Inflammatory macrophage (primary cell): ENCODE data around the gene MUSK.
"Not testable (repeated sequence)": the region's sequence is repeated elsewhere in the genome, so short reads cannot be mapped to it uniquely, and the experiment has no call there.

Experiments used
- DNase-seq, 2 donors: peaks; one replicate each; pipeline ENCODE4 v3.0.0-alpha.2; 2020 to 2022

Gene MUSK

DNA sequence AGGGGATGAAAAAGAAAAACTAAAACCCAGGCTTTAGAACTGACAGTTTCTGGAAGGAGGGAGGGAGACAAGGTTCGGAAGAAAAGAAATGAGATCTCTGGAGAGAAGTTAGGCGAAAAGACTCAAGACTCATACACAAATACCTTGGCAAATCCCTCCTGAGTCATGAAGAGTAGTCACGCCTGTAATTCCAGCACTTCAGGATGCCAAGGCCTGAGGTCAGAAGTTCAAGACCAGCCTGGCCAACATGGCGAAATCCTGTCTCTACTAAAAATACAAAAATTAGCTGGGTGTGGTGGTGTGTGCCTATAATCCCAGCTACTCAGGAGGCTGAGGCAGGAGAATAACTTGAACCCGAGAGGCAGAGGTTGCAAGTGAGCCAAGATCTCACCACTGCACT, 27.3 kb downstream of the MUSK start:
- DNase-seq = not testable (repeated sequence)

DNA sequence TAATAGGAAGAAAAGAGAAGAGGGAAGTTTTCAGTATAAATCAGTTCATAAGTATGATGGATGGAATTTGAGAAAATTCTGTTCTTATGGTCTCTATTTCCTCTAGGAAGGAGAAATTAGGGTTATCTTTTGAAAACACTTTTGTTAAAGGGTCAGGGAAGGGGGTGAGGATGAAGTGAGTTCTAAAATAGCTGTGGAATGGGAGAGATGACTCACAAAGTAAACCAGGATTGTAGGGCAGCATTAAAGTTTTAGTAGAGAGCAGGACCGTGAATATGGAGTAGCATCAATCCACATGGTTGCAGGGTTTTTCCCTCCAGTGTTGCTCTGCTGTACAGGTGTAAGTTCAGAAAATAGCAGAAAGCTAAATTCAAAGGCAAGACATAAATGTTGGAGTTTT, 32.4 kb downstream of the MUSK start:
- DNase-seq = no peak

DNA sequence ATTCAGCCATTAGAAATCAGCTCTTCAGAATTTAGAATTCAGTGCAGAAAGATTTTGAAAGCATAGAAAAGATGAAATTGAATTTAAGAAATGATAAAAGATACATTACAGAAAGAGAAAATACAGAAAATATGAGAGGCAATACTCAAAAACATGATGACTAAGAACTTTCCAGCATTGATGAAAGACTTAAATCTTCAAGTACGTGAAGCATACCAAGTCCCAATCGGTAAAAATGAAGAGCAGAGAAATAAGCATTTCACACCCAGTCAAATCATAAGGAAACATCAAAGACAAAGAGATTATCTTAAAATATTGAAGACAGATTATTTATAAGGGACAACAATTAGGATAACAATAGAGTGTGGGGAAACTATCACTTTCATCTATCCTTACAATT, 35.1 kb downstream of the MUSK start:
- DNase-seq = no peak

DNA sequence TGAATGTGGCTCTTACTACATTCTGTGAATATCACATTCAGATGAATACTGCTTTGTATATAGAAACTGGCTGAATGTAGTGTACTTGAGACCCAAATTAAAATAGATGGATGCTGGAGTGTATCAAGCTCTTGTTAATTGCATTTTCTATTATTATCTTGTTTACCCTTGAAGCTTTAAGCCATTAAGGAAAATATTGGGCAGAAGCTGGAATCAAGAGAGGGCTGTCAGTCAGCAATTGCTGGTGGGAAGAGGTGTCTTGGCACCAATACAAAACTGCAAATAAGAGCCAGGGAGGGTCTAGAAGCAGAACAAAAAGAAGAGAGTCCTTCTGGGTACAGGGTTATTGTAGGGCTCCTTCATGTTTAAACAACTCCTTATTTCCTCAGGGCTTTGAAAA, 38.8 kb downstream of the MUSK start:
- DNase-seq = no peak

DNA sequence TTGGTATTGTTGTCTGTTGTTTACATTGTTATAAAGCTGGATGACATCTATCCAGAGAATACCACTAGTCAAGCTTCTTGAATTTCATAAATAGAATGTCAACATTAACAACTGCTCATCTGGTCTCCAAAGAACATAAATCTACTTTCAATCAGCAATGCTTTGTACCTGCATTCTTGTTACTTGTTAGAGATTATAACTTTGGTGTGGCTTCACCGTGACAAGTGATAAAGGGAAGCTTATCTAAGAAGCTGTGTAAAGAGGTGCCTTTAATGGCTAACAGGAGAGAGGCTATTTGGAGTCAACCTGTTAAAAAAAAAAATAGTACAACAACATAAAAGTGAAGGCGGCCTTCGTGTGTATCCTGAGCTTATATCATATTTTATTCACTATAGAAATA, 41.8 kb downstream of the MUSK start:
- no peak for DNase-seq

DNA sequence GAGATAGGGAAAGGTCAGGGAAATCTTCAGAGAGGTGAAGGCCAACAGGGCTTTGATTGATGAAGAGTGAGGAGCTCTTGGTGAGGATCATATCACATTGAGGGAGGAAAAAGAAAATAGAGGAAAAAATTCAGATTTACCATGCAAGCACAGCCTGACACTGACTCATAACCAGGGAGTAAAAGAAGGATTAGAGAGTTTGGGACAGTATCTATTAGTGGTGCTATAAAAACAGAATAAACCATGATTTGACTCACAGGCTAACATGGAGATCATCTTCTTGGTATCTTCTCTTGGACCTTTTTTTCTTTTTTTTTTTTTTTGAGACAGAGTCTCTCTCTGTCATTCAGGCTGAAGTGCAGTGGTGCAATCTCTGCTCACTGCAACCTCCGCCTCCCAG, 44.4 kb downstream of the MUSK start:
- no peak for DNase-seq

DNA sequence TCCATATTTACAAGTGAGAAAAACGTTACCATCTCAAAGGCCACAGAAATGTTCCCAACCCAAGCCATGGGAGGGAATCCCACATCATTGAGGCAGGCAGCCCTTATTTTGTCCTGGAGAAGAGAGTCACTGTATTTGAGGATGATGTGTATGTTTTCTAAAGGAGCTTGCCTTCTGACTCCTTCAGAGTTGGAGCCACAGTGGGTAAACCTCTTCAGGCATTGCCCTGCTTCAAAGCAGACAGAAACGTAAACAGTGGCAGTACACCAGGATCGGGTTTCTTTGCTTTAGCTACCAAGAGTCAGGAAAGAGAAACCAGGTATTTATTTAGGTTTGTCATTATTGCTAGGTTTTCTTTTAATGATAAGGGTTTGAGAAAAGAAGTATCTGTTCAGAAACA, 45.7 kb downstream of the MUSK start:
- DNase-seq = no peak

DNA sequence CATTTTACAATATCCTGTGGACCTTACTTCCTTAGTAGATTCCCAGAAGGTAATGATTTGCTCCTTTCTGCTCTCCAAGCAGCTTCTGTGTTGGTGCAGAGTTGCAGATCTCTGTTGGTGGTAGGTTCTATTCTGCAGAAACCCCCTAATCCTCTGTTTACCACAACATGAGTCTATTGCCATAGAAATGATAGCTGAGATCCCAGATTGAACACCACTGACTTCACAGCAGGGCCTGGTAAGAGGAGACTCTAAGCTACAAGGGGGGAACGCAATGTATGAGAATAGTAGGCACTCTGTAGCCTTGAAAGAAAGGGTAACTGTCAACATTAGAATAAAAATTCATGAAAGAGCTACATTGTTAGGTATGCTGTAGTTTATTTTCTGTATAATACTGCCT, 59.5 kb downstream of the MUSK start:
- no peak for DNase-seq

DNA sequence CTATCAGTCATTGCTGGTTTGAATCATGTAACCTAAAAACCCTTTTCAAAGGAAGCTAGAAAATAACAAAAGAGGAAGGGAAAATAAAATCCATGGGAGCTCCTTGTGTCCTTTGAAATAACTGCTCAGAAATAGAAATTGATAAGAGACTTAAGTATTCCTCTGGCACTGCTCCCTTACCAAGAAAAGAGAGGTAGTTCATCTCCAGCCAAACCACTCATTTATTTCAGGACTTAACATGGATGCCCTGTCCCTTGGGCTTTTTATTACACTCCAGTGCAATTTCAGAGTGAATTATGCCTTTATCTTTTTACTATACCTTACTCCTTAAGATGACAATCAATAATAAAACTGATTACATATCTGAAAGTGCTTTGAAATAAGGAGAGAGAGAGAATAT, 61.0 kb downstream of the MUSK start:
- DNase-seq = no peak

DNA sequence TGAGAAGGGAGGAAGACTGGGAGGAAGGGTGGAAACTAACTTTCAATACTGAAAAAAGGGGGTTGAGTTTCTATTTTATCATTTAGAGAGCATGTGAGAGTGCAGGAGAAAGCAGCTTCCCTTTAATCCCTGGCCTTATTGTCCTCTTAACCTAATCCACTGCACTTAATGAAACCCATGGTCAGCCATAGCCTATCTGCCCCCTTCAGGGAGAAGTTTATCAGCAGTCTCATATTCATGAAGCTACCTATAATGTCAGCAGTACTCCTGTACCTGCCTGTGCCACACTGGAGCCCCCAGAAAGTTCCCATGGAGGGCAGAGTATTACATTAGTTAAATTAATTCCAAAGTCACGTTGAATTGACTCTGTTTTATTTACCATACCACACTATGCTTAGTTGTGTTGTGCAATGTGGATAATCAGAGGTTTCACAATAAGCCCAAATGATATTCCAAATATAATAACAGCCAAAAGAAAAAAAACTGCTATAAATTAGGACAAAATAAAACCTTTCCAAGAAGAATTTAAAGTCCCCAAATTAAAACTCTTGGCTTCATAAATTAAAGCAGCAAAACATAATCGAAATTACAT, 62.9 kb downstream of the MUSK start:
- no peak for DNase-seq

DNA sequence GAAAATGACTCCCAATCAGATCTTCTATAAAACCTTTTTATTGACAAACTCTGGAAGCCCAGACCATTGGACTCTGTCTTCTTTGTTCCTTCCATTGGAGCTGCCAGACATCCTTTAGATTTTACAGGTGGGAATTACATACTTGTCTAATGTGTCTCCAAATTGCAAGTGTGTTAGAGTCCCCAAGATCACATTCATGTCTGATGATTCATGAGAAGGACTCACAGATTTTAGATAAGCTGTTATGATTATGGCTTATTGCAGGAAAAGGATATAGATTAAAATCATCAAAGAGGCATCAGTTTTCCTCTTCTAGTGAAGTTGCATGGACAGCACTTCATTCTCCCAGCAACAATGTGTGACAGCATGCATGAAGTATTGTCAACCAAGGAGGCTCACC, 70.4 kb downstream of the MUSK start:
- no peak for DNase-seq

DNA sequence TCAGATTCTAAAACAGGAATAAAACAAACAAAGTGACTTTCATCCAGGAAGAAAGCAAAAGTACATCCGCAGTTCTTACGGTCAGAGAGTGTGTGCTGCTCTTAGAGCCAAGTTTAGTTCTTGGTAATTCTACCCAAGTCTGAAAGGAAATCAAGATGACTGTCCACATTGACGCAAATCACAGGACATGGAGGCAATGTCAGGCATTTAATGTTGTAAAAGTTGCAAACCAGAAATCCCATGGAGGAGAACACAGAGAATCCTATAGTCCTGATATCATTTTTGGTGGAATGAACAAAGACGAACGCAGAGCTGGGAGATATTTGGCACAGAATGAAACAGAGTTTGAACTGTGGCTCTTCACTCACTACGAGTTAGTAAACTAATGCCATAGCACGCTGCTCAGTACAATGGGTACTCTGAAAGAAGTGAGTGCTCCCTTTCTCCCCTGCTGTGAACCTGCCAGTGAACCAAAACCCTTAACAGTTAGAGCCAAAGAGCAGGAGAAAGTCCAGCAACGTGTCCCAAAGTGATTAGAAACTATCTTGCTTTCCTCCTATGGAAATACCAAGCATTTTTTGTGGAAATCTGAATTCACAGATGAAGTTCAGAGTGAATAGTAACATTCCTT, 74.3 kb downstream of the MUSK start:
- no peak for DNase-seq

DNA sequence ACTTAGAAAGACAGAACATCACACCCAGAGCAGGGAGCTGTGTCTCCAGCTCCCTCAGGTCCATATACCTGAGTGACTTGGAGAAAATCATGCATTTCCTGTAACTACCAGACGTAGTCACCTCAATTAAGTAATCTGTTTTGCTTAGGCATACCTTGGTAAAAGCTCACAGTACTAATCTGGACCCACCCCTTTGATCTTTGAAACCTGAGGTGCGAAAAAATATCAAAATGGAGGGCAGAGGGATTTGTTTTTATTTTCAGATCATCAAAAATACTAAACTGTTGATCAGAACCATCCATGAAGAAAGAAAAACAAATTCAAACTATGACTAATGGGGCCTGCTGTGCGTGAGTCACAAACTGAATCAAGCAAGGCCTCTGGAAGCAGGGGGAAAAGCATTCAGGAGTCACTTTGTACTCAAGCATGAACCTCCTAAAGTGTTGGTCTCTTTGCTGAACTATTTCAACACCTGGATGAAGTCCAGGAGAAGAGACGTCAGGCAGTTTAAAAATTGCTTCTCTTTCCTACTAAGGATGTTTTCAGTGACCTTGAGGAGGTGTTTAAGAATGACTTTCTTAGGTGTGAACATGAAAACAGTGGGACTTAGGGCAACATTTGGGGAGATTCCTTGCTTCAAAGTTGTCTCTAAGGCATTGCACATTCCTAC, 76.3 kb downstream of the MUSK start:
- no peak for DNase-seq

DNA sequence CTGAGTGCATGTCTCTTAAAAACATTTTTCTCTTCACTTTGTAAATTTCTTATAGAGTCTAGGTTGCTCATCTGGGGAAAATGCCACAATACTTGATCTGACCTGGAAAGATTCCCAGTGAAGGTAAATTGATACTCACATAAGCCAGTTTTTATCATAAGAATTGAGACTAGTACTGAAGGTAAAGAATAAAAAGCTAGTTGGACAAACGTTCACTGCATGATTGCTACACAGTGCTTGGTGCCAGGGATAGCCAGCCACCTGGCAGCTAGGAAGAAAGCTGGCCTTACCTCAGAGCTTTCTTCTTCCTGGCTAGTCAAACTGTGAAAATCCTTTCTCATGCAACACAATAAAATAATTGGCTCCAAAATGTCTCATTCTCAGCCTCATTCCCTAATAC, 77.1 kb downstream of the MUSK start:
- DNase-seq = no peak

DNA sequence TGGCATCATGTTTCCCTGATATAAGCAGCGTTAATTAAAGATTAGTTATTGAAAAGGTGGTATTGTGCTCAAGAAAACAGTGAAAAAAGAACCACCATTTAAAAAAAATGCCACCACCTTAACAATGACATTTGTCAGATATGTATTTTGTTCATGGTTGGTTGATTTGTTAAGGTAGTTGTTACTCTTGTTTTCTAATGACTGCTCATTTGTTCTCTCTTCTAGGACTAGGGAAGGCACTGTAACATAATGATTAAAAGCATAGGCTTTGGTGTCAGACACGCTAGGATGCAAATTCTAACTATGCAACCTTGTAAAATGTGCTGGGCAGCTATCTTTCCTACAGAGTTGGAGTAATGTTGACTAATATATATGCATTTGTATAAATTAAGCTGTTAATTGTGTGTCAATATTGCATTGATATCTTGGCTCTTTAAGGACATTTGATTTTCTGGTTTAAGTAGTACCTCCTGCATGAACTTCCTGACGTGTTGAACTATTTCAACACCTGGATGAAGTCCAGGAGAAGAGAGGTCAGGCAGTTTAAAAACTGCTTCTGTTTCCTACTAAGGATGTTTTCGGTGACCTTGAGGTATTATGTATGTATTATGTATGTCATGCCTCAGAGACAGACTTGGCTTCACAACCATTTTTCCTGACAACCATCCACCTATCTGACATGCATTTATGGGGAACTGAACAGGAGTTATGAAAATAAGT, 77.8 kb downstream of the MUSK start:
- no peak for DNase-seq

DNA sequence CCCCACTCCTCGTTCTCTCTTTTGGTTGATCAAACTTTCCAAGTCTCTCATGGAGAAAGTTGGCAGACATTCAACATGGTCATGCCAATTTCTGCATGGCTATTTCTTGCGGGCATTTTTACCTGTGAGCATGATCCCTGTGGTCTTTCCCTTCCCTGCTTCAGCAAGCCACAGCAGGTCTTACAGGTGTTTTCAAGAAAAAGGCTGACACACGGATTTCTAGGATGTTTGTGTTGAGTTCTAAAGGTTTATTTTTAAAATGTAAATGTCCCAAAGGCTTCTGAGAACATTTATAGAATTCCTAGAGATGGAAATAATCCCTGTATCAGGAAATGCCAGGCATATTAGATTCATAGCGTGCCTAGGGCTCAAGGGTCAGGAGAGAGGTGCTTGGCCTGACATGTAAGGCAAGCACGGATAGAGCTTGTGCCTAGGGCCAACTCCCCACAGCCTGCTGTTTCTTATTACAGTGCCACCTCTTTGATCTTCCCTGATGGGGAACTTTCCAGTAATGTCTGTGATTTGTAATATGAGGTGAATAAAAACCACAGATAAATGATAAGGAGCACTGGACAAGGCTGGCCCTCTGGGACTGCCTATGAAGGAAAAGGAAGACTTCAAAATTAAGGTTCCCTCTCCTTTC, 79.8 kb downstream of the MUSK start:
- DNase-seq = no peak

DNA sequence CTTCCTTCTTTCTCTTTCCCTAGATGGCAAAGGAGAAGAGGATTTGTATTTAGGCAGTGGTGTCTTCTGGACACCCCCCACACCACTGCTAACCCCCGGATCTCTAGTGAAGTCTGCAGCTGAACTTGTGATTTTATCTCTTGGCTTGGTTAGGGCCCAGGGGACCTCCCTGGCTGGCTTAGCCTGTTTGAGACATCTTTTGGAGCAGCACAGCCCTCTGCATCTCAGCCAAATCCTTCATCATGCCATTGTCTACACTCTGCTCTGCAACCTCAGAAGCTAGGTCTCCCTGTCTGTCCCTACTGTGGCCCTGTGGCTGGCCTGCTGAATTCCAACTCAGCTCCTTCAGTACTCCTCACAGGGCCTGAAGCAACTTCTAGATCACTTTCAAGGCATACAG, 81.7 kb downstream of the MUSK start:
- DNase-seq = no peak

DNA sequence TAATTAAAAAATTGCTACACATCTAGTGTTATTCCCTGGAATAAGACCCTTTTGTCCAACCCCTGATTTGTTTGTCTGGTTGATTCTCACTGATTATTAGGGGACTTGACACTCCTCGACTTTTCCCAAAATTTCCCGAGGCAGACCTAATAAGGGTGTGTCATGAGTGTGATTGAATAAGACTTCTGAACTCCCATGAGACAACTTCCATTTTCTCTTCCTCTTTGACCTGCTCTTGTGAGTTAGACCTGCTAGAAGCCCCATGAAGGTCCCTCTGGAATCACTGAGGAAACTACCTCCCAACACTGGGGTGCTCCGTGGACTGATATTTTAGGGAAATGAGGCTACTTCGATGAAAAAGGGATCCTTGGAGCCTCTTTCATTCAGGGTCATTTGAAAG, 83.4 kb downstream of the MUSK start:
- no peak for DNase-seq

DNA sequence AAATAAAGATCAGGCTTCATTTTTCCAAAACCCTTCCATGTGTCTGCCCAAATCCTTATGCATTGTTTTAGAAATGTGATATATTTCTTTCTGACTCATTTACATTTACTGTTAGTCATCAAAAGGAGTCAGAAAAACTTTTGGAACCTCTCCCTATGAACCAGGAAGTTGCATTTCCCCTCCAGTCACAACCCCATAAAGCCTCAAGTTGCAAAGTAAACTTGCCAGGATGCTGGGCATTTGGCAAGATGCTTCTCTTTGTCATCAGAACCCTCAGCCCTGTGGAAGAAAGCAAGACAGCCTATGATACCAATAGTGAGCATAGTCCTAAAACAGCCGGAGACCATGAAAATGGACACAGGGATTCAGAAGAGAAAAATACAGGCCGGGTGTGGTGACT, 84.2 kb downstream of the MUSK start:
- DNase-seq = peak; percentile 61 to 71

DNA sequence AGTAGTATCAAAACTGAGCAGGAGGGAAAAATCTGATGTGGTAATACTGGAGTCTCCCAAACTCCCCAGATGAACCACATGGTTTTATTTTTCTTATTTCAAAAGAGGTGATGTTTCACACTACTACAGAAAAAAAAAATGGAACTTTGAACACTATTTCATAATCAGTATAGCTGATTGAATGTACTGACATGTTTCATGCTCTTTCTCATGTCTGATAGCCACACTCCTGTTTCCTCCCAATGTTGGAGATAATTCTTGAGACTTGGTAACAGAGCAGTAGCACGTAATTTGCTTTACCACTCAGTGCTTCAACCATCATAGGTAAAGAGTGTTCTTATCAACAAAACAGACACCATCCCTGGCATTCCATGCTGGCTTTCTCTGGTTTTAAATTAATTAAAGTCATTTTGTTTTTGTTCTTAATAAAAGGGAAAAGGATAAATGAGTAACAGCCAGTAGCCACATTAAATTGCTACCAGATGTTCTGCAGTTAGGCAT, 85.2 kb downstream of the MUSK start:
- DNase-seq = peak; percentile 19 to 54

DNA sequence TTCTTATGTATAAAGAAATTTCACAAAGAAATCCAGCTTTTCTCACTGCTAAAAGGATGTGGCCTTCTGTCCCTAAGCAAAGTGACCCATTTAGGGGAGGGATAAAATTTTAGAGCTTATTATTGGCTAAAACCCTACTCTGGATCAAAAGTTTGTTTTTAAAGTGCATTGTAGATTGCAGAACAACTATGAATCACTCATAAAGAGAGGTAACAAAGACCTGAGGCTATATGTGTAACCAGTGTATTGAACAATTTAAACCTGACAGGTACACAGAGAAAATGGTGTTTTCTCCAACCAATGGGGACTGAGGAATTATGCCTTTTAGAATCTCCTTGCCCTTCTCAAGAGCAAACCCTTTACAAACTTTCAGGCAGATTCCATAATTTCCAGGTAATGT, 86.6 kb downstream of the MUSK start:
- DNase-seq = no peak

DNA sequence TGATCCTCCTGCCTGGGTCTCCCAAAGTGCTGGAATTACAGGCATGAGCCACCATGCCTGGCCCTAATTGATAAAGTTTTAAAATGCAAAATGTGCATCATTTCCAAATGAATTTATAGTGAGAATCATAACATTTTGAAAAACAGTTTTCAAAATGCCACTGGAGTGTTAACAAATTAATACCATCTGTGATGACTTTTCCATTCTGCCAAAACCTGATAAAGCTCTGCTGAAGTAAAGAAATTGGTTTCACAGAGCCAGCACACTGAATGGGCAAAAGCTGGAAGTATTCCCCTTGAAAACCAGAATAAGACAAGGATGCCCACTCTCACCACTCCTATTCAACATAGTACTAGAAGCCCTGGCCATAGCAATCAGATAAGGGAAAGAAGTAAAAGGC, 89.6 kb downstream of the MUSK start:
- DNase-seq = no peak

DNA sequence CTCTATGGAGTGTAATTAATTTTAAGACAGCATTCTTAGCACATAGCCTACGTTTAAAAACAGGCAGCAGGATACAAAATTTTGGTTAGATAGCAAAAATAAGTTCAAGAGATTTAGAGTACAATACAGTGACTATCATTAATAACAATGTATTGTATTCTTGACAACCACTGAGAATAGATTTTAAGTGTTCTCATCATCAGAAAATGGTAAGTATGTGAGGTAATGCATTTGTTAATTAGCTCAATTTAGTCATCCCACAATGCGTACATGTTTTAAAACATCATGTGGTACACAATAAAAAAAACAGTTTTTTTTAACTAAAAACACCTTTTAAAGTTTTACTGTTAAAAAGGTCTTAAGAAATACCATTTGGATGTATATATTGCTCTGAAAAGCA, 94.2 kb downstream of the MUSK start:
- no peak for DNase-seq
